Mesodermal cell (in vitro differentiated cells): ENCODE data around the gene MACROH2A1.
"Not testable (repeated sequence)": the region's sequence is repeated elsewhere in the genome, so short reads cannot be mapped to it uniquely, and the experiment has no call there.

Source experiments
- H3K27ac ChIP-seq: 2 replicates; pipeline ENCODE4 v1.7.0; 2013; ENCODE audit warnings: mild to moderate bottlenecking, low read depth, low read length, moderate library complexity; ENCODE audit not compliant: severe bottlenecking
- H3K36me3 ChIP-seq: 2 replicates; pipeline ENCODE4 v1.7.1; 2013; ENCODE audit warnings: mild to moderate bottlenecking, low read length, moderate library complexity; ENCODE audit not compliant: control insufficient read depth, insufficient read depth
- H3K4me1 ChIP-seq: one replicate; pipeline ENCODE4 v1.7.1; 2013; ENCODE audit warnings: mild to moderate bottlenecking, low read length; ENCODE audit not compliant: insufficient read depth, control insufficient read depth, poor library complexity, severe bottlenecking
- H3K4me3 ChIP-seq: 2 replicates; pipeline ENCODE4 v1.7.0; 2013; ENCODE audit warnings: low read length, control low read depth, mild to moderate bottlenecking; ENCODE audit not compliant: insufficient read depth, poor library complexity, severe bottlenecking; ENCODE audit errors: extremely low read depth
- H3K9me3 ChIP-seq: 2 replicates; pipeline ENCODE4 v1.7.1; 2013; ENCODE audit warnings: mild to moderate bottlenecking, low read length, moderate library complexity; ENCODE audit not compliant: control insufficient read depth
- WGBS, 2 experiments: methylation state at CpG; one replicate each; pipeline ENCODE4 v1.1.5; 2013; ENCODE audit warnings: missing lambda C conversion rate in 2 of 2; ENCODE audit not compliant: insufficient coverage in 2 of 2; 5-methylcytosine and 5-hydroxymethylcytosine counted together

MACROH2A1 gene

GRCh38 chr5:135364421-135365262 is 34.4 kb downstream of the MACROH2A1 start:
- WGBS, 2 experiments, result 96 to 100% methylated on average over 1 to 4 of the region's 5 CpGs

DNA sequence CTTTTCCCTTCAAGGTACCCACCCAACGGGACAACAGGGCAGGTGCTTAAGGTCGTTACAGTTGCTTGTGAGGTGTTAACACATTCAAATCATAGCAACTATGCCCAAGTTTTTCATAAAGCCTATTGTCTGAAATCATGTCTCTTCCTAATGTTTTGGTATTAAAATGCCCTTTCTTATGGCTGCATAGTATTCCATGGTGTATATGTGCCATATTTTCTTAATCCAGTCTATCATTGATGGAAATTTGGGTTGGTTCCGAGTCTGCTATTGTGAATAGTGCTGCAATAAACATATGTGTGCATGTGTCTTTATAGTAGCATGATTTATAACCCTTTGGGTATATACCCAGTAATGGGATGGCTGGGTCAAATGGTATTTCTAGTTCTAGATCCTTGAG is 35.7 kb downstream of the MACROH2A1 start:
- not testable (repeated sequence) for H3K4me1 ChIP-seq
- peaks cover 75% of the 10 kb centered on the region for H3K36me3 ChIP-seq
- no CpG with 5 or more reads among the region's 3 CpGs for WGBS, 2 experiments

More at GRCh38 chr5:135364421-135365262, 34.4 kb downstream of the MACROH2A1 start:
- Histone ChIP-seq H3K27ac (no peak overlapping the region), H3K36me3 (peaks cover 76% of the 10 kb centered on the region), H3K4me1 (no peaks in the 10 kb centered on the region), H3K9me3 (no peaks in the 10 kb centered on the region), H3K4me3 (no peak overlapping the region)

DNA sequence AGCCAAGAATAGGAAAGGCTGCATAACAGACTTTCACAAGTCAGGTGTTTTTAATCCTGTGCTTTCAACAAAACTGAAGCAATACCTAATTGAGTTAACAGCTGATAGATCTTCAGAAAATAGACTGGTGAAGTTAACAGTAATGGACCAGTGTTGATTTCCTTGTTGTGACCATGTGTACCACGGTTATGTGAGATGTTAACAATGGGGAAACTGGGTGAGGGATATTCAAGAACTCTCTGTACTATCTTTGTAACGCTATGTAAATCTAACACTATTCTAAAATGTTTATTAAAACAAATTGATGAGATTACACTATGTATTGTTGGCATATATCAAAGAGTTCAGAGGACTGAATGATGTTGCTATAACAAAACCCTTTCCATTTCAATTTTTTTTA is 36.9 kb downstream of the MACROH2A1 start:
- Histone ChIP-seq H3K27ac (no peak overlapping the region), H3K9me3 (no peaks in the 10 kb centered on the region), H3K4me3 (no peak overlapping the region), H3K4me1 (peaks cover under 1% of the 10 kb centered on the region), H3K36me3 (peaks cover 70% of the 10 kb centered on the region)
- 100% methylated on average over 1 of the region's 2 CpGs; no CpG with 5 or more reads in 1 of the 2 experiments for WGBS, 2 experiments

More for the DNA sequence above, 35.7 kb downstream of the MACROH2A1 start:
- H3K27ac ChIP-seq, H3K9me3 ChIP-seq, H3K4me3 ChIP-seq: not testable (repeated sequence)

DNA sequence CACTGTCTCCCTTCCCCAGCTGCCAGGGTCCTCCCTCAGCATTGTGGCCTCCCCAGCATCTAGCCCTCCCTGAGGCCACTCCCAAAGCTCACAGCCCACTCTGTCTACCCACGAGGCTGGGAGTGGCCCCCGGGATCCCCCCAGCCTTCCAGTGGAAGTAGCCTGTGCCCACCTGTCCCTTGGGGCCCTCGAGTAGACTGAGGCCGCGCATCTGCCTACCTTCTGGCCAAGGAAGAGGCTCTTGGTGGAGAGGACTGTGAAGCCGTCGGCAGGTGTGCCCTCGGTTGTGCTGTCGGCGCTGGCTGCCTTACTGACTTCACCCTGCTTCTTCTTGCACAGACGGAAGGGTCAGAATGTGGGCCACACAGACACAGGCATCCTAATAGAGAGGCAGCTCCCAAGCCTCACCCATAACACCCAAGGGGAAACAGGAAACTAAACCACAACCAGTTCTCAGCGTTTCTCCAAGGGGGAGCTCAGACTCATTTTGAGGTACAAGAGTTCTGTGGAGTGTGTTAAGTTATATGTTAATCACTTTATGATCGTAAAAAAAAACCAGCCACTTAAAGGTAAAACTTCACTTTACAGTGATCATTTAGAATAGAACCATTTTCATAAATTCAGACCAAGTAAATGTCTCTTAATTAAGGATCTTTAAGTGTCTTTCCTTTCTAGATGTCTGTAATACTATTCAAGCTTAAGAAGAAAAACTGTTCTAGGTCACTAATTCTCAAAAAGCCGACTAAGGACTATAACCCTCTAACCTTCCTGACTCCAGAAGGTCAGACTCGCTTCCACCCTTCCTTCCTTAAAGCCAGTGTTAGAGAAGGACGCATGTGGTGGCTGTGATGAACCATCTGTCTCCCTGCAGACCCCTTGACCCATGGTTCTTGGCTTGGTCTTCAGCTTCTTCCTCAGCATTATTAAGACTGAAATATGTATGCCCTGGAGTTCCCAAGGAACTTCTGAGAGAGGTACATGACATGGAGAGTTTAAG is 38.5 kb downstream of the MACROH2A1 start:
- H3K27ac ChIP-seq, result no peak overlapping the region

GRCh38 chr5:135359374-135360165 is 39.5 kb downstream of the MACROH2A1 start:
- no peak overlapping the region for H3K4me3 ChIP-seq
- 84 to 93% methylated on average over 2 to 5 of the region's 8 CpGs for WGBS, 2 experiments
- H3K36me3 ChIP-seq, result peaks cover 70% of the 10 kb centered on the region
- no peaks in the 10 kb centered on the region for H3K9me3 ChIP-seq
- peaks cover 6% of the 10 kb centered on the region for H3K4me1 ChIP-seq
- H3K27ac ChIP-seq, result no peak overlapping the region

More for the DNA sequence above, 38.5 kb downstream of the MACROH2A1 start:
- H3K9me3 ChIP-seq, result no peaks in the 10 kb centered on the region
- H3K4me3 ChIP-seq, result no peak overlapping the region
- 98% methylated on average over 7 to 11 of the region's 16 CpGs for WGBS, 2 experiments
- H3K4me1 ChIP-seq, result peaks cover 6% of the 10 kb centered on the region
- H3K36me3 ChIP-seq, result peaks cover 70% of the 10 kb centered on the region

DNA sequence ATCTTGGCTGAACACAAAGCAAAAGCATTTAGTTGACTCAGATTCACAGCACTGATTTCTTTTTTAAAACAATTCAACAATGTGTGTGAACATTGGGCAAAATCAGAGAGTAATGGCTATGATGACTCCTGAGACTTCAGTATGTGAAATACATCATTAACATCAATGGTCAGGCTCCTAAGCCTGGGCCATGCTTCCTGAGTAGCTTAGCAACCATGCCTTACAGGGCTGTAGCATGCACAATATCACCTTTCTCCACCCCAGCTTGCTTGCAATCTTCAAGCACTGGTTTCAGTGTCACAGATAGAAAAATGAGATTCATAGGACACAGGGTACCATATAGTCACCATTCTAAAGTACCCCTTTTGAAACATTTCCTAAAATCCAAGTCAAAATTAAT is 41.3 kb downstream of the MACROH2A1 start:
- no peak overlapping the region for H3K4me3 ChIP-seq
- H3K9me3 ChIP-seq, result no peaks in the 10 kb centered on the region
- peaks cover 6% of the 10 kb centered on the region for H3K4me1 ChIP-seq
- no peak overlapping the region for H3K27ac ChIP-seq
- H3K36me3 ChIP-seq, result peaks cover 82% of the 10 kb centered on the region

DNA sequence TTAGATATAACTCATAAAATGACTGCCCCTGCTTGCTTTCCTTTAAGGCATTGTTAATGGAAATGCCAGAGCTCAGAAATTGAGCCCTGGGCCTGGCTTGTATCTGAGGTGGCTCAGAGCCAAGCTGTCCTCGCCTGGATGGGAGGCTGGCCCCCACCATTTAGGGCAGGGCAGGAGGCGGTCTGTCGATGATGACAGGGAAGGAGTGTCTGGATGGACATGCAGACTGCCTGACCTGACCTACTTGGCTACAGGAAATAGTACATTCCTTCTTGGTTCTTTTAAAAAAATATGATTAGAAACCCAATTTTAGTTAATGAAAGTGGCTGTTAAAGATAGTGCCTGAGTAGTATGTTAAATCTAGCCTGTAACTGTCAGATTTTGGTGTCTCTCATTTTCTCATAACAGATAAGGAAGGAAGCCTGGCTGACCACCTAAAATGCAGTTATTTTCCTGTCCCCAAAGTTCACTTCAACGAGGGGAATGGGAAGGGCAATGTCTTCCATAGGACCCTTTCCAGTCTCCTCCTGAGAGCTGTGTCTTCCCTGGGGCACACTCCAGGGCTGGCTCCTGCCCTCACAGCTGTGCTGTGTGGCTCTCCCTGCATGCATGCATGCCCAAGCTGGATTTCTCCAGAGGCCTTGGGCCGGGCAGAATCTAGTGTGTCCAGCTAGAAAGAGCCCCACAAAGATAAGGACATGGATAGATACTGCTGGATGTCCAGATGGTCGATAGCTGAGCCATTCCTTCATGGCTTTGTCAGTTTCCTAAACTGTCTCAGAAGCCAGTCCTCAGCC is 42.3 kb downstream of the MACROH2A1 start:
- Histone ChIP-seq H3K4me3 (no peak overlapping the region), H3K9me3 (no peaks in the 10 kb centered on the region), H3K4me1 (peaks cover 6% of the 10 kb centered on the region), H3K36me3 (peaks cover 91% of the 10 kb centered on the region), H3K27ac (no peak overlapping the region)
- 92 to 94% methylated on average over 5 to 6 of the region's 6 CpGs for WGBS, 2 experiments

DNA sequence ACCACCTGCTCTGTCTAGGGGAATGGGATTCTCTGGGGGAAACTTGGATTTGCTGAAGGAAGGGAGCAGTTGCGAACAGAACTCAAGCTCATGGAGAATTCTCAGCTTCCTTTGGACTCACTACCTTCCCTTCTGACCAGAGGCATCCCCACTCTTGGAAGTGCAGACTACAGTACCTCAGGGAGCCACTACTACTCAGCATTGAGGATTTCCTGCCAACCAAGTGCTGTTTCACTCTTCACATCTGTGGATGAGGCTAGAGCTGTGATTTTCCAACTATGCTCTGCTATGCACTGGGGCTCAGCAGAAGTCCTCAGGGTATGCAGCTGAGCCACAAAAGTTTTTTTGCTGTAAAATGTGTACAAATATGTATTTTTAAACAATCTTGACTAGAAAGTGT is 43.9 kb downstream of the MACROH2A1 start:
- WGBS, 2 experiments, result 80% methylated on average over 1 of the region's 1 CpG; no CpG with 5 or more reads in 1 of the 2 experiments
- Histone ChIP-seq H3K9me3 (no peaks in the 10 kb centered on the region), H3K27ac (no peak overlapping the region), H3K4me3 (no peak overlapping the region), H3K36me3 (peaks cover 89% of the 10 kb centered on the region), H3K4me1 (peaks cover 6% of the 10 kb centered on the region)

DNA sequence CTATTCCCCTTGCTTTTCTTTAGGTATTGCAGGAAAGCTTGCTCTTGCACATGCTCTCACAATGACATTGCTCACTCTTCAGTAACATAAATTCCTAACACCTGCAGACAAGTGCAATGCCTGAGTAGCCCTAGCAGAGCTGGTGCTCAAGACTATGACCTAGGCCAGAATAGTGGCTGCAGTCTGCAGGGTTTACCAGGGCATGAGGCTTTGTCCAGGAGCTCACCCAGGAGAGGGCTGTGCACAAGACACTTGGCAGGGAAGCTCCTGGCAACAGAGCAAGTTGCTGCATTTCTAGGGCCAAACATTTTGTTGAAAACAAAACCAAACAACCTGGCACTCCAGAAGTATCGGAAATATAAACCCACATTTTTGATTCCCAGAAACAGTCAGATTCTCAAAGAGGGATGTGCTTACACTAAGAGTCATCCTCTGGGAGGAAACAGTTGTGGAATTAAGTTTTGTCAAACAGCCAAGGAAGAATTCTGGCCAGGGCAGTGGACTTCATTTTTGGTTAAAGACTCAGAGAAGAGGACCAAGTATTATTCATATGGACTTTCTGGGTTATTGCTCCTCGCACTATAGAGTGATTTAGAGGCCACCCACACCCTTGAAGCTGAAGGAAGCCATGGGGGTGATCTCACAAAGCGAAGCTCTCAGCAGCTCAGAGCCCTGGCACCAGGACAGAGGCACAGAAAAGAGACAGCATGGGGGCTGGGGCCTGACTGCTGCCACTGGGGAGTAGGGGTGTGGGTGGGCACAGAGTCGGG is 44.9 kb downstream of the MACROH2A1 start:
- Histone ChIP-seq H3K9me3 (no peaks in the 10 kb centered on the region), H3K36me3 (peaks cover 89% of the 10 kb centered on the region), H3K4me3 (no peak overlapping the region), H3K27ac (no peak overlapping the region), H3K4me1 (peaks cover 6% of the 10 kb centered on the region)
- 94 to 97% methylated on average over 2 to 4 of the region's 4 CpGs for WGBS, 2 experiments
